ENCODE data around the gene TRIP4. TPM values are rescaled to one million over a fixed set of nuclear protein-coding genes. Genes with fewer than 3 reads are reported as not detected.

Gene TRIP4
- total RNA-seq, 1 donor from 2014 or later = 22.6 TPM

GRCh38 chr15:64460206-64460723 is 72.6 kb downstream of the TRIP4 start, which contains the start of gene ZNF609:
ZNF609 (plus strand) TSS chr15:64460578; CDS start chr15:64499420, 38,842 bp downstream.
- peaks cover 83% of the 10 kb centered on the region for H3K4me1 Mint-ChIP-seq

GRCh38 chr15:64460724-64461720 is 73.4 kb downstream of the TRIP4 start:
- H3K36me3 Mint-ChIP-seq = peaks cover 1% of the 10 kb centered on the region
- H3K4me3 Mint-ChIP-seq = peak overlapping the region; percentile 76
- H3K27ac Mint-ChIP-seq = peak overlapping the region; percentile 91
- peaks cover 75% of the 10 kb centered on the region for H3K4me1 Mint-ChIP-seq
- TF ChIP-seq CTCF (IDR thresholded peaks at IDR 0.05; ENCODE audit: unreplicated experiment) = no peak
- no peaks in the 10 kb centered on the region for H3K27me3 Mint-ChIP-seq (ENCODE audit: low read depth)
- DNase-seq (ENCODE audit: low spot score in 2 of 2, unreplicated experiment in 2 of 2) = peak; percentile 18 to 42
- H3K9me3 Mint-ChIP-seq = no peaks in the 10 kb centered on the region

More at GRCh38 chr15:64460206-64460723, 72.6 kb downstream of the TRIP4 start, which contains the start of gene ZNF609:
- H3K4me3 Mint-ChIP-seq = peak within 1 kb of the TSS; percentile 81
- no peak for TF ChIP-seq CTCF (IDR thresholded peaks at IDR 0.05; ENCODE audit: unreplicated experiment)
- H3K27ac Mint-ChIP-seq = peak within 1 kb of the TSS; percentile 95
- DNase-seq (ENCODE audit: low spot score in 2 of 2, unreplicated experiment in 2 of 2) = peak; percentile 88 to 99
- peaks cover 1% of the 10 kb centered on the region for H3K36me3 Mint-ChIP-seq
- no peaks in the 10 kb centered on the region for H3K27me3 Mint-ChIP-seq (ENCODE audit: low read depth)
- no peaks in the 10 kb centered on the region for H3K9me3 Mint-ChIP-seq

GRCh38 chr15:64461721-64462162 is 74.1 kb downstream of the TRIP4 start:
- peak overlapping the region; percentile 91 for H3K27ac Mint-ChIP-seq
- no peaks in the 10 kb centered on the region for H3K27me3 Mint-ChIP-seq (ENCODE audit: low read depth)
- no peak for TF ChIP-seq CTCF (IDR thresholded peaks at IDR 0.05; ENCODE audit: unreplicated experiment)
- no peaks in the 10 kb centered on the region for H3K9me3 Mint-ChIP-seq
- H3K4me1 Mint-ChIP-seq = peaks cover 75% of the 10 kb centered on the region
- H3K4me3 Mint-ChIP-seq = peak overlapping the region; percentile 76
- peaks cover 1% of the 10 kb centered on the region for H3K36me3 Mint-ChIP-seq
- no peak for DNase-seq (ENCODE audit: low spot score in 2 of 2, unreplicated experiment in 2 of 2)

- Mint-ChIP-seq H3K4me3 (peak overlapping the region; percentile 76), H3K9me3 (no peaks in the 10 kb centered on the region), H3K4me1 (peaks cover 75% of the 10 kb centered on the region)
These were observed 74.9 kb downstream of the TRIP4 start for GRCh38 chr15:64462492-64462891.

More at GRCh38 chr15:64462492-64462891, 74.9 kb downstream of the TRIP4 start:
- no peak for DNase-seq (ENCODE audit: low spot score in 2 of 2, unreplicated experiment in 2 of 2)
- Mint-ChIP-seq H3K27ac (peak overlapping the region; percentile 91), H3K27me3 (ENCODE audit: low read depth) (no peaks in the 10 kb centered on the region), H3K36me3 (peaks cover 1% of the 10 kb centered on the region)
- TF ChIP-seq CTCF (IDR thresholded peaks at IDR 0.05; ENCODE audit: unreplicated experiment) = no peak
